GM23248 (cell line): ENCODE measurements around the gene TNFAIP8L3.

Experiments used
- EZH2 ChIP-seq: fragments of 200-600 bp; sonication (generic); IDR thresholded peaks from 2 replicates; pipeline ENCODE4 v1.6.1; 2018; ENCODE audit warnings: antibody characterized with exemption, mild to moderate bottlenecking; ENCODE audit not compliant: insufficient read depth, poor library complexity, severe bottlenecking
- EZH2phosphoT487 ChIP-seq: fragments of 200-600 bp; sonication (generic); IDR thresholded peaks from 2 replicates; pipeline ENCODE4 v1.6.1; 2018; ENCODE audit warnings: antibody characterized with exemption, moderate library complexity, mild to moderate bottlenecking, low read depth; ENCODE audit not compliant: insufficient read depth

DNA sequence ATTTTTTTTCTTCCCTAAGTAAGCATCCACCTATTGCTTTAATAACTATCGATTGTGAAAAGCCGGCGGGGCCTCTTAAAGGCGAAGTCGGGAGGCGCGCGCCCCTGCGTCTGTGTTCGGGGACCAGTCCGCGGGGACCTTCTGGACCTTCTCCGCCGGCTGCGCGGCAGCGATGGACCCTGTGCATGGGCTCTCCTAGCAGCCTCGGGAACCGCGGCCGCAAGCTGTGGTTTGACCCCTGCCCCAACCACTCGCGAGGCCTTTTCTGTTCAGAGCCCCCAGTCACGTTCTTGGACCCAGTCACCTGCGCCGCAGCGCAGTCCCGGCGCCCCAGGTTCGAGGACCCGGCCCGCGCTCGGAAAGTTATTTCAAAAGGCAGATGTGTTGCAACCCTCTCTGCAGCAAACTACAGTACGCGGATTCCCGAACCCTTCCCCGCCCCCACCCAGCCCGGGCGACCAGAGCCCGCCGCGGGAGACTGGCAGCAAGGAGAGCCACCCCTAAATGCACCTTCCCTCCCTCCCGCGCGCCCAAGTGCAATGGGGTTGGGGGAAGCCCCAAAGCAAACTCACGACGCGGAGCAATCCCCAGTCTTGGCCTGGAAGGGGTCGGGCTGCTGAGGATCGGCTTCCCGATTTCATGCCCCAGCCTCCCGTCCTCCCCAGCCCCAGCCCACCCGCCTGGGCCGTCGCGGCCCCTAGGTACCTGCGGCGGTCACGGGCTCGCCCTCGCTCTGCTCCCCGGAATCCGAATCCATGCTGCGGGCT is 684 bp downstream of the TNFAIP8L3 start:
- TF ChIP-seq EZH2phosphoT487, result no peak
- no peak for TF ChIP-seq EZH2
